HL-60/S4 (cell line): ENCODE data around the gene OTULIN.

Experiments used
- in situ Hi-C: fragments of 300-500 bp; cut with MboI; formaldehyde crosslinking; loops from 2 replicates; pipeline ENCODE4 v1.14.3; 2022; ENCODE audit warnings: low sequenced_read_pairs

OTULIN gene

GRCh38 chr5:14695152-14695551 is 30.6 kb downstream of the OTULIN start:
- in situ Hi-C loops = no loop called here

GRCh38 chr5:14696057-14696456 is 31.5 kb downstream of the OTULIN start:
- in situ Hi-C loops = no loop called here

- in situ Hi-C loops = no loop called here
Measured at GRCh38 chr5:14696851-14697250, 32.3 kb downstream of the OTULIN start.

- in situ Hi-C loops = no loop called here
Measured at GRCh38 chr5:14698495-14698894, 34.0 kb downstream of the OTULIN start.

- in situ Hi-C loops = no loop called here
Measured at GRCh38 chr5:14699159-14699558, 34.6 kb downstream of the OTULIN start.

GRCh38 chr5:14699807-14700400 is 35.4 kb downstream of the OTULIN start:
- in situ Hi-C loops = no loop called here

GRCh38 chr5:14700478-14701436 is 36.2 kb downstream of the OTULIN start:
- in situ Hi-C loops = no loop called here

- in situ Hi-C loops = no loop called here
Measured at GRCh38 chr5:14701556-14701955, 37.0 kb downstream of the OTULIN start.

GRCh38 chr5:14702238-14702839 is 37.8 kb downstream of the OTULIN start:
- in situ Hi-C loops = no loop called here

- in situ Hi-C loops = no loop called here
Measured at GRCh38 chr5:14705556-14705955, 41.0 kb downstream of the OTULIN start.

GRCh38 chr5:14706615-14707021 is 42.1 kb downstream of the OTULIN start:
- in situ Hi-C loops = no loop called here

GRCh38 chr5:14707811-14708390 is 43.4 kb downstream of the OTULIN start:
- in situ Hi-C loops = no loop called here

GRCh38 chr5:14708551-14708950 is 44.0 kb downstream of the OTULIN start:
- in situ Hi-C loops = no loop called here

- in situ Hi-C loops = no loop called here
Measured at GRCh38 chr5:14710313-14710994, 45.9 kb downstream of the OTULIN start.

- in situ Hi-C loops = no loop called here
Measured at GRCh38 chr5:14712131-14712530, 47.6 kb downstream of the OTULIN start.

- in situ Hi-C loops = no loop called here
Measured at GRCh38 chr5:14712666-14713065, 48.1 kb downstream of the OTULIN start.

GRCh38 chr5:14713476-14714390 is 49.2 kb downstream of the OTULIN start:
- in situ Hi-C loops = no loop called here

GRCh38 chr5:14714706-14715105 is 50.2 kb downstream of the OTULIN start:
- in situ Hi-C loops = no loop called here

GRCh38 chr5:14715481-14715880 is 51.0 kb downstream of the OTULIN start:
- in situ Hi-C loops = no loop called here
